ENCODE results near the gene HDGF.

- TF ChIP-seq CTCF (IDR thresholded peaks at IDR 0.05; ENCODE audit: low read depth, low read length, missing input control): no peak
- TF ChIP-seq SP1 (IDR thresholded peaks at IDR 0.05): no peak
Measured at GRCh38 chr1:156692441-156692924, 59.0 kb downstream of the HDGF start.
